Activated CD4-positive, CD25-positive, alpha-beta regulatory T cell (primary cell): ENCODE measurements around the gene AMMECR1.

Source experiments
- DNase-seq, 4 experiments: peaks; one replicate each; lab custom pipeline; 2025; lab: John Stamatoyannopoulos, UW

The AMMECR1 gene

DNA sequence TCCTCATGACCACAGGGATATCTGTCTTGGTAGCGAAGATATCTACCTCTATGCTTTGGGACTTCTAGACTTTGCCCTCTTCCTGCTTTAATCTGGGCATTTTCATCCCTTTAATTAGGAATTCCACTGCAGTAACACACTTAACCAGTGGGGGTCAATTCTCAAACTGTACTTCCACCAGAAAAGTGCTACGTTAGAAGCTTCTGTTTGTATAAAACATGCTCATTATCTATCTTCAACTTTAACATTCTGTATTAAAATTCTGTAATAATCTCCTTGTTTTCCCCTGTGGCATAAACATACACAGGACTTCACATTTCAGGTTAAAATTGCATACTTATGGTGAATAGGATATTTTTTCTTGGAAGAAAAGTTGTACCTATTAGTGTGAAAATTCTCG, 105.6 kb downstream of the AMMECR1 start:
- no peak for DNase-seq

DNA sequence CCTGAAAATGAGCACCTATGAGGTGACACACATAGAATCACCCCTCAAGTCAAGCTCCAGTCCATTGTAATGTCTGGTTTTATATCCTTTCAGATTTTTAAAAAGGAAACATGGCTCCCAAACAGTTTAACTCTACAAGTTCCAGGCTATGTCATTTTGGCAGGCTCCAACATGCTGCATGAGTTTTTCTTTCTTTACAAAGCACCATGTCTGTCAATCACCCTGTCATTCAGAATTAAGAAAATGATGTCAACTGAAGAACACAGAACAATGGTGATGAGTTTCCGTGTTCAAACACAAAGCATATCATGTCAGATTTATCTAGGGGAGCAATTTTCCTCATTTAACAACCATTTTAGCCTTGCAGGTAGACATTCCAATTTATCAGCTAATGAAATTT, 106.5 kb downstream of the AMMECR1 start:
- no peak for DNase-seq

DNA sequence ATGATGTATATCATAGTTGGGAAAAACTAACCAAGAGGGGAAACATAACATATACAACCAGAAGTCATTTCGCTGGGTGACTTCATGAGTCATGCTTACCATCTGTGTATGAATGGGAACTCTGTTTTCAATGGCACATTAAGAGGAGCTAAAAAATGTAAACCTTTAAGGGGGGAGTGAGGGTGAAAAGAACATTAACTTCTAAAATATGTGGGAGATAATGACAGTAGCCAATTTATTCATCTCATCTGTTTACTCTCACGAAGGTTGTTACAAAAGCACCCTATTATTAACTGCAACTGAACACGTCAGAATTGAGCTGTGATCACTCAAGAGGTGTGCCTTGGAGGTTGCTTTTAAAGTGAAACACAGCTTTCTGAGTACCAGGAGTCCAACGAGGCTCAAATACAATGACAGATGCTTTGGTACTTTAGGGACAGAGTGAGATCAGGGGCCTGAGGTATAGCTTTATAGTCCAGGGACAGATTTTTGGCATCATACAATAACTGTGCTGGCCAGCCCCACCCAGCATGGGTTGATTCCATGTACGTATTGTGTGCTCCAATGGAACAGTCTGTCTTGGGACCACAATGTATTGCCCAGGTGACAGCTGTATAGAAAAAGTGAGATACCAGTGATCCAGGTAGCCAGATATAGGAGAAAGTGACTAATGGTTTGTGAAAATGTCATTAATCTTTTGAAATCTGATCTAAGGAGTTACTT, 107.3 kb downstream of the AMMECR1 start:
- no peak for DNase-seq

DNA sequence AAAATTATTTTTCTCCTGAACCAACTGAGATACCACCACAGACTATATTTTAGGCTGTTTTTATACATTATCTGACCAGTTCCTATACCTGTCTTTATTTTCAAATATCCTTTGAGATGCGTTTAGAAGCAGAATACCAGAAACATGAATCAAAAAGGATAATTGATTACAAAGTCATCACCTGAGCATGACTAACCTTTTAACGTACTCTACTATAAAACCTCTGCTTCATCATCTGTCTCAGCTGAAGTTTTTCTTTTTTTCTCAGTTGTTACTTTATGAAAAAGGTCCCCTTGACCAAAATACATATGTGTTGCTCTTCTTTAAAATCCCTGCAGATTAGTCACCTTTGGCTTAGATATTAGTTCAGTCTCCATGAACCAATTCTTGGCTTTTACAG, 109.8 kb downstream of the AMMECR1 start:
- no peak for DNase-seq

DNA sequence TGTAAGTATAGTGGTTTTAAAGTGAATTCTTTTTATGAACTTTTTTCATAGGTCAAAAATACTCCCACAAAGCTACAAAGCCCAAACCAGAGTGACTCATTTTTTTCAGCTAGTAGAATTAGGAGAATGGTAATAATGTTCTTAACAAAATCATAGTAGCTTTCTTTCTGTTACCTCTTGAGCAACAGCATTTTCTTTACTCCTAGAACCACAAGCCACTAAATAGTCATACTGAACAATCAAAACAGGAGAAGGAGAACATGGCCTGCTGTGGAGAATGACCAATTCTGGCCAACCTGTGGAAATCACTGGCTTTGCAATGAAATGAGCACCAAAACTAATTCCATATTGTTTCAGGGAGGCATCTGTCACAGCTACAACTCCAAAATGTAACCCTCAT, 112.9 kb downstream of the AMMECR1 start:
- no peak for DNase-seq

DNA sequence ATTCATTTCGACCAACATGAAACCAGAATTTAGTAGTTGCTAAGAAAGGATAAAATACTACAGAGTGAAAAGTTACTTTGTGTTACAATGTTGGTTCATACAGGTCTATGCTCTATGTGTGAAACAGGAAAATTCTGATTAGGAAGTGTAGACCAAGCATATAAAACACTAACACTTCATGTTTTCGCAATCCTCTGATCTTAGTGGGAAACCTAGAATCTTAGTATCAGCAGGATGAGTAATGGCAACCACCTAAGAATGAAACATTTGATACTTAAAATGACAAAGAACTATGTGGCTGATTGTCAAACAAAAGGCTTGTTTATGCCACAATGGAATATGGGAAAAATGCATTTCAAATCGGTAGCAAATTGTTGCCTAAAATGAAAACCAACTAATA, 116.1 kb downstream of the AMMECR1 start:
- no peak for DNase-seq

DNA sequence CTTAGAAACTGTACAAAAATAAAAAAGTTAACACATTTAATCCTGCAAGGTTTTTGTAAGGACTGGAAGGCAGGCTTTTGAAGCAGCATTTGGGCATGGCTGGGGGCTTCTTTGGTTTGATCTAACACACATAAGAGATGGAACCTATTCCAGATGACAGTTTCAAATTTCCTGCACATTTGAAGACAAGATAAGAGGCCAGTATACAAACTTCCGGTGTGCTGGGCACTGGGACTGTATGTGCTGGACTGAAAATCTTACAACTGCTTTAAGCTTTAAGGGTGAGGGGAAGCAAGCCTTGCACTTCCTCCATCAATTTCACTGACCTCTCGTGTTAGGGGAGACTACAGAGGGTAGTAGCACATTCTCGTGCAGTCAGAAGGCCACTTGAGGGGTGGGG, 122.9 kb downstream of the AMMECR1 start:
- DNase-seq = no peak

DNA sequence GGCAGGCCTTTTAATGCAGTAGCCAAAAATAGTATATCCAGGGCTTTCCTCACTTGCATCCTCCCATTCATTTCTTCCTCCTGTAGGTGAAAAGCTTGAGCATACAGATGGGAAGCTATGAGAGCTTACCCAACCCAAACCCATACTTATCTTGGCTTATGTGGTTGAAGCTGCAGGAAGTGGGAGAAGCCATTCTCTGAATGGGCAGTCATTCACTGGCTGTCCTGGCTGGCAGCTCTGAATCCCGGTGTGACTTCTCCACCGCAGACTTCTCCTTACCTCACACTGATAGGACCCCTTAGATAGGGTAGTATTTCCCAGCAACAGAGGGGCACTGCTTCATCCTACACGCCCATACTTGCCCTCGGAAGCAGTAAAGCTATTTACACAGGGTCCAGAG, 125.4 kb downstream of the AMMECR1 start:
- no peak for DNase-seq

DNA sequence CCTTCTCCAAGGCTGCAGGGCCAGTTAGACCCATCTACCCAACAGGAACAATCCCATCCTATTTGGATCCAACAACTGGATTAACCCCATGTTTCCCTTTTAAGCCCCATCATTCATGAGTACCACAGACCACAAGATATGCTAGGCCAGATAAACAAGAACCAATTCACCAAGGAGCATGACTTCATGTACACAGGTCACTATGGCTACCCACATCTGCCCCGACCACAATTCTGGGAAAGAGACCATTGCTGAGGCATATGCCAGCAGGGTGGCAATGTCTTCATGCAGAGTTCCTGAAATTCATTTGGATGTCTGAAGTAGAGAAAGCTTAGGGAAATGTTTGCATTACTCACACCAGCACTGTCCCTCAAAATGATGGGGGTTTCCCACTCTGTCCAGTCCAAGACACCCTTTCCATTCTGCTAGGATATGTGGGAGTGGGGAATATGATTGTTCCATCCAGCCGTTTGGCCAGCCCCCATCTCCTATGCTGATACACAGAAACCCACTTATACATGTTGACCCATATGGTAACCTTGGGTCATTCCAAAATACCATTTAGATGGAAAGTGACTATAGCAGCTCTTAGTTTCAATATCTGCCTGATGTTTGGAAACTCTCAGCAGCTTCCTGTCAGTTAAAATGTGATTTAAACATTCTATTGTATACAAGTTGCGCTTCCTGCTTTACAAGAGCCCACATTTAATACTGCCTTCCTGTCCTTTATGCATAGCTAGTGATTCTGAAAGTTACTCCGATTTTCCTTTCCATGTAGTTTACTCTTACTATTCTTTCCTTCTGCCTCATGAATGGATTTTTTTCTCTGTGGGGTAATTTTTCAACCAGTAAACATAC, 129.0 kb downstream of the AMMECR1 start:
- no peak for DNase-seq

DNA sequence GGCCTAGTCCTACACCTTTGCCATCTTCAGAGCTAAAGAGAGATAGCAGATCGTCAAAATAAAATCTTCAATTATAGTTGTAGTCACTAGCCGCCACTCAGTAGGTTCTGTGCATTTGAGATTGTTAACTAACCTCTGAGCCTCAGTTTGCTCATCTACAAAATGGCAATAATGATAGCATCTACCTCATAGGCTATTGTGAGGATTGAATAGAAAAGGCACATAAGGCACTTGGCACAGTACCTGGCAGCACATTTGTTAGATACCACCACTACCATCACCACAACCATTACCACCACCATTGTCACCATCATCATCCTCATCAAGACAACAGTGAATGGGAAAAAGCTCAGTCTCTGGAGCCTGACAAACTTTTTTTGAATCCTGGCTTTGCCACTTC, 134.6 kb downstream of the AMMECR1 start:
- no peak for DNase-seq

DNA sequence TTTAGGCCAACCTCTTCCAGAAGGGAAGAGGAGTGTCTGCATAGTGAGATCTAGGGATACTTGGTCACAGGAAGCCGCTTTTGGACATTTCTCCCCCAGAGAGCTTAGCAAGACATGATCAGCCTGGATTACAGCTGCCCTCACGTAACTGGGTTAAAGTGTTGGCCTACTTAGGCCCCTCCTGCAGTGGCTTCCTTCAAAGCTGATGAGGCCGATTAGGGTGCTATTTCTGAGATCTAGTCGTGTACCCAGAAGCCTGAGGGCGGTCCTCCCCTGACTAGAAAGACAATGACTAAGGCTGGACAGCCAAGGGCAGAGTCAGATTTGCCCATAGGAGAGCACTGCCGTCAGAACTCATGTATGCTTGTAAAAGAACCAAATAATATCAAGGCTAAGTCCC, 135.0 kb downstream of the AMMECR1 start:
- no peak for DNase-seq

DNA sequence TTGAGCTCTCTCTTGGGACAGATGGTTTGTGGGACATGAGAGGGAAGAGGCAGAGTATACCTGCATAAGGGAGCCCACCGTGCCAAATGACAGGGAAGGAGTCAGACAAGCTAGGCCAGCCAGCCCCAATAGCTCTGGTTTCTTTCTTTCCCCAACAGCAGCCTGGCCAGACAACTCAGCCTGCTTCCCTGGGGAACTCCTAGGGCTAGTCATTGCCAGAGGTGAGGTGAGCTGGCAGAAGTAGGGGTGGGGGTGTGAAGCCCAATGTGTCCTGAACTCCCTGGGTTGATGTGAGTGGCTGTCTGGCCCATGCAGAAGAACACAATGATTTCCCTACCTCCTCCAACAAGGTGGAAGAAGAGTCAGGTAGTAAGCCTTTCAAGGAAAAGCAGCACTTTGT, 135.5 kb downstream of the AMMECR1 start:
- DNase-seq = no peak

DNA sequence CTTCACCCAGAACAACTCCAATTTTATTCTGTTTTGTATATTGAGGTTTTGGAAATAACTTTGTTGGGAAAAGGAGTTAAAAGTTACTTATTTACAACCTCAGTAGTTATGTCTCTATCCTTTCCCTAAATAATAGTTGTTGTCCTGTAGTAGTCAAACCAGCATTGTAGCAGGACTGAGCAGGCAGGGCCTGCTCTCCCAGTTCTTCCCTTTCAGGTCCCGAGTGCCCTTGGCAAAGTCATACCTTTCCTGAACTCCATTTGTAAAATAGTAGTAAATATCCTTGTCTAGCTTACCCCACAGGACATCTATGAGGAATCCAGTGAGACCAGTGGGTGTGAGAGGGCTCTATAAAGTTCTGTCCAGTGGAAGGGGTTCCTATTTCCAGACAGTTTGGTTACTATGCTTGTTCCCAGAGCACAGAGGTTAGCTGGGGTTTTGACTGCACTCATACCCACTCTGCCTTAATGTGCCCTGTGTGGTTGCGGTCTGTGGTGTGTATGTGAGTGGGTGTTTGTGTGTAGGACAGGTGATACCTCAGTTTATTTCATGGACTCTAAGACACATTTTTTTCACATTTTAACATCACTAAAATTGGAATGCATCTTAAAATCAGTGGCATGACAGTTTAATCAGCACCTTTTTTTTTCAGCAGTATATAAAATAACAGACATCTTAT, 136.3 kb downstream of the AMMECR1 start:
- no peak for DNase-seq

DNA sequence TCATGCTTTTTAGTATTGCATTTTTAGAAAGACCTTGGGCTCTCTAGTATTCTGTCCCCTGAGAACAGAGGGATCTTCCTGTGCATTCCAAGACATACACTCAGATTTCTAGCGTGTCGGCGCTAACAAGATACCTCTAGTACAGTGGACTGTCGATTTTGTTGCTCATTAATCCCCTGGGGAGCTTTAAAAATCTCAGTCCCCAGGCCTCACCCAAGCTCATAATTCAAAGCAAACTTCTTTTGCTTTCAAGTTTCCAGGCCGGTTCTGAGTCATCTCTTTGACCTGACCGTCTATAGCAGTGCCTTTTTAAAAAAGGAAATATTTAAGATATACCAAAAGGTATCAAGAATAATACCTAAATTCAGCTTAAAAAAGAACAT, 137.0 kb downstream of the AMMECR1 start:
- DNase-seq = no peak

DNA sequence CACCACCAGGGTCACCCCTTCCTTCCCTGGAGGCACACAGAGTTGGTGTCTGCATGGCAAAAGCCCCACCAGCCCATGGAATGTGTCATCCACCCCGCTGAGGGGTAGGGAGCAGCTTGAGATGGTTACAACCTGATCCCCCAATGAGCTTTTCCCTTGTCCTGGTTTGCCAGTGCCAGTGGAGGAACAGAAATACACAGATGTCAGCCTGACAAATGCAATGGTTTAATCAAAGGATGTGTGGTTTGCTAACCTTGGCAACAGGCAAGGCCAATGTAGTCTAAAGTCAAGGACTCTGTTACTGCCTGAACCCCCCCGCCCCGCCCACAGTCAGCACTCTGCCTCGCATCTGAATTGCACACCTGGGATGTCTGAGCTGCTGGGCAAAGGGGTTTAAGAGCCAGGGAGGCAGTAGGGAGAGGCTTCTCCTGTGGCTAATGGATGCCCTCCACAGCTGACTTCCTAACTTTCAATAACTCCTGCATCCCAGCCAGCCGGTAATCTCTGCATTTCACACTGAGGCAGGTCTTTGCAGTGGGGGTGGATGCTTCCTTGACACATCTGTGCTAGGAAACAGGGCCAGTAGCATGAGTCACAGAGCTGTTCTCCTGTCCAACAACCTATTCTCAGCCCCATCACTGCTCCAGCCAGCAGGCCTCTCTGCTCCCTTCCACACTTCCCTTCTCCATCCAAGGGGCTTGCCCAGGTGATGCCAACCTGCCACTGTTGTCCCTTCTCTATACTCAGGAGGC, 137.5 kb downstream of the AMMECR1 start:
- DNase-seq = no peak

DNA sequence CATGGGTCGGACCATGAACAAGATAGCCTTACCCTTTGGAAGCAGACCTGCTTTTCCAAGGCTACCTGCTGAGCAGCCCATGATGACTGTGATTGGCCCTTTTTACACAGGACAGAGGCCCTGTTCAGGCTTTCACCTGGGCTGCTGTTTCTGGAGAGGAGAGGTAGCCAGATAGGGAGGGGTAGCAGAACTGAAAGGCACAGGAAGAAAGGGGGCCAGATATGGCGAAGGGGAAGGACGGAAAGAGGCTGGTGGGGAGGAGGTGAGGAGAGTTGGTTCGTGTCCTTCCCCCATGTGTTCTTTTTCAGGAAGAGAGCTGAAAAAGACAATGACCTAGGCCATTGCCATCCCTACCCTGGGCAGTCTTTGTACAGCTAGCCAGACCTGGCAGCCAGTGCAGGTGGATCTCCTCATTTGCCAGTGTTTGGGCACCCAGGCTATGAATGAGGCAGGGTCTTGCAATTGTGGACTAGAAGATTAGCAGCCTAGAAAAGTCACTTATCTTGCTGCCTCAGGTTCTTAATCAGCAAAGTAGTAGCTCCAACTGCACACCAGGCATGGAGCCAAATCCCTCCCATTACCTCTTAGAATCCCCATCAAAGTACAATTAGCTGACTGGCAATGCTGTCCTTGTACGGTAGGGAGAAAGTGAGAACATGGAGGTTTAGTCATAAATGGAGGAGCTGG, 139.6 kb downstream of the AMMECR1 start:
- no peak for DNase-seq

DNA sequence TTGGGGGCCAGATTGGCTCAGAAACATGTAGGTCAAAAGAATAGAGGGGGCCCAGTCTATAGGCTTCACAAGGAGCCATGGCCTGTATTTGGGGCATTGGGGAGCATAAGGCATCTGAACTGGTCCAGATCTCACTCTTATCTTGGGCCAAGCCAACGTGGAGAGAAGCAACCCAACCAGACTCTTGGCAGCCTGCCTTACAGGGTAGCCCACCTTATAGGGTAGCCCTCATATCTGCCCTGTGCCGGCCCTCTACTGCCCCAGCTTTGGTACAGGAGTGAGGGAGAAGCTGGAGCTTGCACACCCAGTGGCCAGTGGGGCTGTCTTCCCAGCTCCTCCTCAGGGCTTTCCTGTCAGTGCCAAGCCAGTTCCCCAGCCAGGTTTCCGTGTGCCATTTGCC, 142.2 kb downstream of the AMMECR1 start:
- DNase-seq = no peak

DNA sequence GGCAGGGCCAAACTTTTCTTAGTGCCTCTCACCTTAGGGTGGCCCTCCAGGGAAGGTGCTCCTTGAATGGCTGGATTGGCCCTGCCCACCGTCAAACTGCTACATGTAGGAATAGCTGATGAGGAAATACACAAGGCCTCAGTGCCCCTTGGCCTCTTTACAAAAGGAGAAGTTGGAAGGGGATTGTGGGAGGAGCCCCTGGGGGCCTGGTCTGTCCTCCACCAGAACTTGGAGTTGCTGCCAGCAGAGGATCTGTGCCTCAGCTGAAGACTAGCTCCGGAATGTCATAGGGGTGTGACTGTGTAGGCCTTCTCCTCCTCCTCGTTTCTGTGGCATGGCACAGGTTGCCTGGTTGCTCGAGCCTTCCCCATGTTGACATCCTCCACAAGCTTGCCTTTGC, 142.7 kb downstream of the AMMECR1 start:
- DNase-seq = no peak

DNA sequence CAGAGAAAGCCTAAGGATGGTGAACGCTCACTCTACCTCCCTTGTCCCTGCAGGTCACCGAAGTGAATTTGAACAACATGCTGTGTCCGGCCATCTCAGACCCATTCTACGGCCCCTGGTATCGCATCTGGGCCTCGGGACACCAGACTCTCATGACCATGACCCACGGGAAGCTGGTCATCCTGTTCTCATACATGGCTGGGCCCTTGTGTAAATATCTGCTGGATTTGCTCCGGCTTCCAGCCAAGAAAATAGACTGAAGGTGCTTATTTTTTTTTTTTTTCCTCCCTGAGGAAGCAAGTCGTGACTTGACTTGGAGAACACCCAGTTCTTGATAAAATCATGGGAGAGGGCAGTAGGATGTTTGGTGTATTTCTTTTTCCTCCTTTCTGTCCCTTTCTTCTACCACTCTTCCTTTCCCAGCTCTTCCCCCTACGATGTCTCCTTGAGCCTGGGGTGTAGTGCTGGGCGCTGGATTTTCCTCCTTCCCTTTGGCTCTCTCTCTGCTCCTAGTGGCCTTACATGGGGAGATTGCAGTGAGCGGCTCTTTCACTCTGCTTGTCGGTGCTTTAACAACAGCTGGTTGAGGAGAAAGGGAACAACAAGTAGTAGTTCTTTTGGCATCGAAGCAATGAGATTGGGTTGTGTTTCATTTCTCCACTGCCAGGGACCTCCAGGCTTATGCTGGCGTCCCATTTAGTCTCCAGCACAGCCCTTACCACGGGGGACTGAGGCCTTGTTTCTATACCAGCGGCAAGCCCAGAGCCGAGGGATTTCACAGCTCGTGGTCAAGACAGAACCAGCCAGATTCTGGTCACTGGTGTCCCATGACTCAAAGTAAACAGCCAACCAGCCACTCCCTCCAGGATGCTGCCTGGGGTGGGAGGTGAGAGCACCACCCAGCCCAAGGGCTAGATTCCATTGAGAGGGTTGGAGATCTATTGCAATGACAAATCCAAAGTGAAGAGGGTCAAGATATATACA, 144.4 kb downstream of the AMMECR1 start:
- no peak for DNase-seq

DNA sequence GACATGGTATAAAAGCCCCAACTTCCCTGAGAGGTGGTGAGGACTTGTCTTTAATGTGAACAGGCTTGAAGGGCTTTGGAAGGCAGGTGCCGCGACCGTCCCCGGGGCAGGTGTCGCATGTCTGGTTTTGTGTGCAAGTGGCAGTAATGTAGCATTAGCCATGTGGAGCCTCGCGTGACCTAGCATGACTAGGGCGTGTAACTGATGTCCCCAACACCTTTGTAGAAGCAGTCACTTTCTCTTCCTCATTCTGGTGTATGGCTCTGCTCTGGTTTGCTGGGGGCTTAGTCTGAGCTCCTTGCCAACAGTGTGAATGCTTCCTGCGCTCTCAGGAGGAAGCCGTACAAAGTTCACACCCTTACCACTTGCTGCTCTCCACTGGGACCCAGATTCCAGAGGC, 145.7 kb downstream of the AMMECR1 start:
- DNase-seq = no peak

DNA sequence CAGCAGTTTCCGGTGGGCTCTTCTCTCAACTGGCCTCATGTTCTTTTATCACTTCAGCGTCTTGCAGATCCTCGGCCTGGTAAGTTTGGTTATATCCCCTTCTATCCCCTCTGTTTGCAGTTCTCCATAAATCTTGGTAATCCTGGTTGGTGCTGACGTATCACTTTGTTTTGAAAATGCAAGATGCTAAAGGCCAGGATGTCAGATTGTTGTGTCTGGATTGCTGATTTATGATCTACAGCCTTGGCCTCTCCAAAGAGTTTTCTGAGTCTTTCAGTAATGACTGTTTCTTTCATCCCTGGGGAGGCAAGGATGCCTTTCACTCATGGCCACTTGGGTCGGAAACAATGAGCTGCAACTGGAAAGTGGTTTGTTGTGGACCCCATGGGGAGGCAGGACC, 146.4 kb downstream of the AMMECR1 start:
- no peak for DNase-seq
